Skeletal muscle satellite cell (primary cell): ENCODE data around the gene MGAT4A.

Experiments
- H3K27me3 ChIP-seq: 2 replicates; pipeline ENCODE4 v1.7.0; 2013; ENCODE audit warnings: low read length; ENCODE audit not compliant: control insufficient read depth, insufficient read depth
- H3K36me3 ChIP-seq: 2 replicates; pipeline ENCODE4 v1.7.0; 2013; ENCODE audit warnings: mild to moderate bottlenecking, control low read depth, low read length; ENCODE audit not compliant: insufficient read depth
- H3K4me1 ChIP-seq: 2 replicates; pipeline ENCODE4 v1.7.0; 2013; ENCODE audit warnings: low read length; ENCODE audit not compliant: control insufficient read depth, insufficient read depth
- H3K4me2 ChIP-seq: 2 replicates; pipeline ENCODE4 v1.7.0; 2013; ENCODE audit warnings: mild to moderate bottlenecking, low read length
- H3K4me3 ChIP-seq: 2 replicates; pipeline ENCODE4 v1.7.0; 2013; ENCODE audit warnings: low read length
- H3K9ac ChIP-seq: 2 replicates; pipeline ENCODE4 v1.7.0; 2013; ENCODE audit warnings: mild to moderate bottlenecking, low read depth, low read length, moderate library complexity
- H3K9me3 ChIP-seq: replicated peaks from 2 replicates; pipeline ENCODE4 v1.7.0; 2013; ENCODE audit warnings: mild to moderate bottlenecking, control low read depth, low read length

MGAT4A gene

DNA sequence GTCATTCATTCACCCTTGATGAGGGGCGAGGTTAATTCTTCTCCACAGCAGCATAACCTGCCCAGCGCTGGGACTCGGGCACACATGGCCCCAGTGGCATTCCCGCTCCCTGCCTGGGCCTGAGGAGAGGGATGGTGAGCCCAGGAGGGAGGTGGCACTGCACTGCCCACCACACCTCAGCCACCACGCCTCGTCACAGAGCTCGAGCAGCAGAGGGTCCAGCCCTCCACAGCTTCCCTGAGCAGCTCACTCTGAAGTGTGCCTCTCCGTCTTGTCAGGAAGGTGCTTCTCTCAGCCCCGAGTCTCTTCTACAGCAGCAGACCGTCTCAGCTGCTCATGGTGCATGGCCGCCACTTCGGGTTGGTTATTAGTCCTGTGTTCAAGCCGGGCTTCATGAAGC, 157.5 kb downstream of the MGAT4A start:
- peaks cover 2% of the 10 kb centered on the region for H3K4me1 ChIP-seq
- no peak overlapping the region for H3K4me3 ChIP-seq
- no peaks in the 10 kb centered on the region for H3K9me3 ChIP-seq
- peaks cover 28% of the 10 kb centered on the region for H3K36me3 ChIP-seq
- no peak overlapping the region for H3K9ac ChIP-seq
- H3K4me2 ChIP-seq = no peak overlapping the region
- no peaks in the 10 kb centered on the region for H3K27me3 ChIP-seq

GRCh38 chr2:98572676-98573075, 158.3 kb downstream of the MGAT4A start:
- Histone ChIP-seq H3K4me2 (no peak overlapping the region), H3K4me3 (no peak overlapping the region), H3K27me3 (no peaks in the 10 kb centered on the region), H3K9ac (no peak overlapping the region), H3K4me1 (peaks cover 8% of the 10 kb centered on the region), H3K9me3 (no peaks in the 10 kb centered on the region), H3K36me3 (peaks cover 31% of the 10 kb centered on the region)

DNA sequence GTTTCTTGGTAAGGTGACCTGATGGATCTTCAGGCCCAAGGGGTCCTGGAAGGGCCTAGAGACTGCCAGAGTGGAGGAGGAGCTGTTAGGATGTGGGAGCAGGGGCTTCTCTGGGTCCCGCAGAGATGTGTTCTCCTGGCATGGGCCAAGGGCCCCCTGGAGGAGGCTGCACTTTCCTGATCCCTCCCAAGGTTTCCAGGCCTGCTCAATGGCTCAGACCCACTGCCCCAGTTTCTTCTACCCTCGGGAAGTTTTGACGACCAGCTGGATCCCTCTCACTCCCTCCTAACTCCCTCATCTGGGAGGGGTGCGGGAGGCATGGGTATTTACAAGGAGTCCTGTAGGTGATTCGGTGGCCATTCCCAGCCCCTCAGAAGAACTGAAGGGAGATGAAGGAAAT, 158.7 kb downstream of the MGAT4A start:
- Histone ChIP-seq H3K4me1 (peaks cover 8% of the 10 kb centered on the region), H3K9ac (no peak overlapping the region), H3K9me3 (no peaks in the 10 kb centered on the region), H3K36me3 (peaks cover 31% of the 10 kb centered on the region), H3K4me3 (no peak overlapping the region), H3K27me3 (no peaks in the 10 kb centered on the region), H3K4me2 (no peak overlapping the region)

DNA sequence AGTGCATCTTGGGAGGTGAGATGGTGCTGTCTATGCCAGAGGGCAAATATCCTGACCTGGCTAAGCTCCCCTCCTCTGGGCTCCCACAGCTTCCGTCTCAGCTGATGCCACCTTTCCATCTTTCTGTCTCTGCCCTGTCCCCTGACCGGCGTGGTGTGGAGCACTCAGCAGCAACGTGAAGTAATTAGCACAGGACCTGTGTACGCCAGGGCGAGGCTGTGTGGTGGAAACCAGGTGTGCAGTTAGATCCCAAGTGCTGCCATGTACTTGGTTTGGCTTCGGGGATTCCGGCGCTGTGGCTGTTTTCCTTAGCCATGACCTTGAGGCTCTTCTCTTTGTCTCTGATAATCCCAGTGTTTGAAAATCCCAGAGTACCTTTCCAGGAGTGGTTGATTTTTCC, 159.1 kb downstream of the MGAT4A start:
- Histone ChIP-seq H3K4me2 (no peak overlapping the region), H3K36me3 (peaks cover 31% of the 10 kb centered on the region), H3K4me1 (peaks cover 8% of the 10 kb centered on the region), H3K9me3 (no peaks in the 10 kb centered on the region), H3K9ac (no peak overlapping the region), H3K27me3 (no peaks in the 10 kb centered on the region), H3K4me3 (no peak overlapping the region)

- Histone ChIP-seq H3K36me3 (peaks cover 35% of the 10 kb centered on the region), H3K4me3 (no peak overlapping the region), H3K27me3 (no peaks in the 10 kb centered on the region), H3K4me1 (peaks cover 8% of the 10 kb centered on the region), H3K4me2 (no peak overlapping the region), H3K9ac (no peak overlapping the region), H3K9me3 (no peaks in the 10 kb centered on the region)
Measured at GRCh38 chr2:98571121-98571701, 159.7 kb downstream of the MGAT4A start.

DNA sequence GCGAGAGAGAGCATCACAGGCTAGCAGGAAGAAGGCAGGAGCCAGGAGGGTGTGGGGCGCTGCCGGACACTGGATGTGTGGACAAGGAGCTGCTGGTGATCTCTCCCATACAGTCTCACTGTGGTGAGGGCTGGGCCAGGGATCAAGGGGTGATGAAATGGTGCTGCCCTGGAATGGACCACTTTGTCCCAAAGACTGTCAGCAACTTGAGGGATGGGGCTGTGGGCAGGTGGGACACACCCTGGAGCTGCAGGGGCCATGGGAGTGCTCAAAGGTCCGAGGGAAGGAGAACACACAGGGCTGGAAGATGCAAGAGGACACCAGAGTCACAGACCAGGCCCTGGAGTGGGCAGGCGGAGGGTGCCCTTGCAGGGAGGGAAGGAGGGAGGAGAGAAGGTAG, 160.6 kb downstream of the MGAT4A start:
- no peak overlapping the region for H3K4me2 ChIP-seq
- no peak overlapping the region for H3K4me3 ChIP-seq
- H3K9ac ChIP-seq = no peak overlapping the region
- no peaks in the 10 kb centered on the region for H3K27me3 ChIP-seq
- H3K36me3 ChIP-seq = peaks cover 33% of the 10 kb centered on the region
- peaks cover 8% of the 10 kb centered on the region for H3K4me1 ChIP-seq
- H3K9me3 ChIP-seq = no peaks in the 10 kb centered on the region

DNA sequence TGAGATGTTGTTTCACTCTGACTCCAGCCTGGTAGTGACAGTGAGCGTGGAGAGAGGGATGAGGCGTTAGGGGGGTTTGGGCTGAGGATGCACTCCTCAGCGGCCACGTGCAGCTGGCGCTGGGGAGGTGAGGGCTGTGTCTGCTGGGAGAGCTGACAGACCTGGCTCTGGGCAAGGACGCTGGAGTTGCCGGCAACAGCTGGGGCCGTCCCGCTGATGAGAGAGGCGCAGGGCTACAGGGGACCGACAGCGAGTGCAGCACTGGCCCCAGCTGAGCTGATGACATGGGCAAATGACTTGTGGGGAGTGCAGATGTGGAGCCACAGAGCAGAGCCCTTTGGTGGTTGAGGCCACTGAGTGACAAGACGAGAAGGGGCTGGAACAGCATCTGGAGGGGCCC, 161.0 kb downstream of the MGAT4A start:
- Histone ChIP-seq H3K4me3 (no peak overlapping the region), H3K9me3 (no peaks in the 10 kb centered on the region), H3K27me3 (no peaks in the 10 kb centered on the region), H3K4me2 (no peak overlapping the region), H3K4me1 (peaks cover 8% of the 10 kb centered on the region), H3K36me3 (peaks cover 33% of the 10 kb centered on the region), H3K9ac (no peak overlapping the region)

GRCh38 chr2:98569197-98569793, 161.6 kb downstream of the MGAT4A start:
- Histone ChIP-seq H3K4me3 (no peak overlapping the region), H3K9me3 (no peaks in the 10 kb centered on the region), H3K4me1 (peaks cover 8% of the 10 kb centered on the region), H3K4me2 (no peak overlapping the region), H3K36me3 (peaks cover 33% of the 10 kb centered on the region), H3K27me3 (no peaks in the 10 kb centered on the region), H3K9ac (no peak overlapping the region)
